Mesothelial cell of epicardium (in vitro differentiated cells): ENCODE data around the gene UNC5B. TPM values are rescaled to one million over a fixed set of nuclear protein-coding genes. Genes with fewer than 3 reads are reported as not detected.

Experiments used
- DNase-seq, 2 experiments: peaks; one replicate each; pipeline ENCODE4 v3.0.0; 2021; ENCODE audit warnings: low spot score in 2 of 2; ENCODE audit not compliant: unreplicated experiment in 2 of 2
- H3K27ac Mint-ChIP-seq: 2 replicates; pipeline ENCODE4 v1.8.0; 2021; ENCODE audit warnings: mixed read lengths
- H3K27me3 Mint-ChIP-seq: 2 replicates; pipeline ENCODE4 v1.8.0; 2021; ENCODE audit warnings: low read depth, mixed read lengths
- H3K36me3 Mint-ChIP-seq: 2 replicates; pipeline ENCODE4 v1.8.0; 2021; ENCODE audit warnings: mixed read lengths
- H3K4me1 Mint-ChIP-seq: 2 replicates; pipeline ENCODE4 v1.8.0; 2021; ENCODE audit warnings: mixed read lengths
- H3K4me3 Mint-ChIP-seq: 2 replicates; pipeline ENCODE4 v1.8.0; 2021; ENCODE audit warnings: mild to moderate bottlenecking, moderate library complexity, mixed read lengths
- H3K9me3 Mint-ChIP-seq: 2 replicates; pipeline ENCODE4 v1.8.0; 2021; ENCODE audit warnings: mixed read lengths
- CTCF ChIP-seq: fragments of 200-600 bp; sonication (generic); IDR thresholded peaks from one replicate; pipeline ENCODE4 v1.5.0; 2021; ENCODE audit warnings: antibody characterized with exemption; ENCODE audit not compliant: unreplicated experiment
- total RNA-seq: library from RNA; stranded (reverse); gene quantifications from 3 replicates; pipeline ENCODE4 v1.2.1, GENCODE V29; 2021

UNC5B gene
- total RNA-seq, 1 donor from 2014 or later = 91.5 TPM

GRCh38 chr10:71191019-71191418, 21.4 kb upstream of the UNC5B start:
- peaks cover 3% of the 10 kb centered on the region for H3K4me1 Mint-ChIP-seq
- no peak for TF ChIP-seq CTCF
- no peak for DNase-seq
- no peak overlapping the region for H3K27ac Mint-ChIP-seq
- peaks cover 14% of the 10 kb centered on the region for H3K27me3 Mint-ChIP-seq
- no peaks in the 10 kb centered on the region for H3K36me3 Mint-ChIP-seq
- no peaks in the 10 kb centered on the region for H3K9me3 Mint-ChIP-seq
- no peak overlapping the region for H3K4me3 Mint-ChIP-seq

GRCh38 chr10:71191551-71192076, 20.8 kb upstream of the UNC5B start:
- TF ChIP-seq CTCF = no peak
- no peak overlapping the region for H3K27ac Mint-ChIP-seq
- no peak overlapping the region for H3K4me3 Mint-ChIP-seq
- H3K4me1 Mint-ChIP-seq = peaks cover 3% of the 10 kb centered on the region
- H3K27me3 Mint-ChIP-seq = peaks cover 14% of the 10 kb centered on the region
- no peak for DNase-seq
- H3K9me3 Mint-ChIP-seq = no peaks in the 10 kb centered on the region
- no peaks in the 10 kb centered on the region for H3K36me3 Mint-ChIP-seq

DNA sequence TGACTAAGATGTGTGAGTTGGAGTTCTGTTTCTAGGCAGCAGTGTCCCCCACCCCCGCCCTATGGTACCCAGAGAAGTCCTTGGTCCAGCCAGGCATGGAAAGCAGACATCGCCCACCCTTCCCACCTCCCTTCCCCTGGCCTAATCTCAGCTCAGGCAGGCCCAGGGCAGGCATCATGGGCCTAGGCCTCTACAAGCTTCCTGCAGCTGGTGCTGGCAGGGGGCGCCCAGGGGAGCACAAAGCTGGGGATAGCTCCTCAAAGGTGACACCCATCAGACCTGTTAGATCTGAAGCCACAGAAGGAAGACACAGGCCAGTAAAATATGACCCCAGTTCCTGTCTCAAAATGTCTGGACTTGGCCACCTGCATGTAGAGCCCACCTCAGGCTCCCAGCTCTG, 18.9 kb upstream of the UNC5B start:
- DNase-seq = no peak
- Mint-ChIP-seq H3K27me3 (peaks cover 14% of the 10 kb centered on the region), H3K27ac (no peak overlapping the region), H3K36me3 (no peaks in the 10 kb centered on the region), H3K4me3 (no peak overlapping the region), H3K9me3 (peaks cover 16% of the 10 kb centered on the region), H3K4me1 (peaks cover 3% of the 10 kb centered on the region)
- no peak for TF ChIP-seq CTCF

DNA sequence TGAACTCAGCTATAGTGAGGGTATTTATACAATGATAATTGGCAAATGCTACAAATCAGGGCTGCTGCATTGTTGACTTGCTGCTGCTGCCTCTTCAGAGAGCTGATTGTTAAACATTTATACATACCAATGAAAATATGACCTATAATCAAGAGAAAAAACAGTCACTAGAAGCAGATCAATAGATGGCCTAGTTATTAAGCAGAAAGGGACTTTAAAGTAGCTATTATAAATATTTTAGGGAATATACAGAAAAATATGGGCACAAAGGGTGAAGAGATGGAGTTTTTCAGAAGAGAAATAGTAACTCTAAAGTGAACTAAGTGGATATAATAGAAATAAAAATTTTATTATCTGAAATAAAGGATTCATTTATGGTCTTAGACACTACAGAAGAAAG, 14.4 kb upstream of the UNC5B start:
- peaks cover 5% of the 10 kb centered on the region for H3K27me3 Mint-ChIP-seq
- H3K9me3 Mint-ChIP-seq = peaks cover 23% of the 10 kb centered on the region
- H3K4me1 Mint-ChIP-seq = no peaks in the 10 kb centered on the region
- no peak overlapping the region for H3K27ac Mint-ChIP-seq
- no peaks in the 10 kb centered on the region for H3K36me3 Mint-ChIP-seq
- no peak for DNase-seq
- no peak for TF ChIP-seq CTCF
- no peak overlapping the region for H3K4me3 Mint-ChIP-seq

DNA sequence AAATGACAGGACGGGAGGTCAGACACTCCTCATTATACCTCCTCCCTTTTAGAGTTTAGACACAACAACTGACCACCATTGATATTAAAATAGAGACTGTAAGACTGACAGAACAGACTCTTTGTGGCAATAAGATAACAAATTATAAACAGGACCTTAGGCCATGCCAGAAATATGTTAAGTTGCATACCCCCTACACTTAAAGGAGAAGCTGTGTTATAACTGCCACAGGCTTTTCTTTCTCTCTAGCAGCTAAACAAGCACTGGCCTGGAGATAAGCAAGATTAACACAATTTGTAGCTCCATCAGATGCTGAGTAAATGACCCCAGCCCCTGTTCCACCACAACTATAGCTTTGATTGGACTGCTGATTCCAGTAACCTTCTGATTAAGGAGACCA, 10.5 kb upstream of the UNC5B start:
- Mint-ChIP-seq H3K9me3 (peaks cover 23% of the 10 kb centered on the region), H3K27ac (no peak overlapping the region), H3K36me3 (no peaks in the 10 kb centered on the region), H3K4me3 (no peak overlapping the region), H3K4me1 (peaks cover 4% of the 10 kb centered on the region), H3K27me3 (peaks cover 14% of the 10 kb centered on the region)
- no peak for TF ChIP-seq CTCF
- DNase-seq = no peak

DNA sequence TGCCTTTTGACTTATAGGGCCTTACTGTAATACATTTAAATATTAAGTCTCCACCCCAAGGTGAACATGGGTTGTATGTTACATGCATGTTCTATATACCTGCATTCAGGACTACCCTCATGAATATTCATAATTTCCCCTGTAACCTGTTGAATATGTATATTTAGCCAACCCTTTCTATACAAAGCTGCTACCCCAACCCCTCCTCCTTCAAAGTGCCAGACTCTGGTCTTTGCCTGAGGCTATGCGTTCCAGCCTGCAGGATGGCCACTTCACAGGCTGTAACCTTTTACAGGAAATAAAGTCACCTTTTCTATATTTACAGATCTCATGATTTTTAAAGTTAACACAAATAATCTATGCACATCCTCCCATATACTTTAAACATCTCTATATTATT, 10.1 kb upstream of the UNC5B start:
- H3K27me3 Mint-ChIP-seq = peaks cover 19% of the 10 kb centered on the region
- no peak overlapping the region for H3K27ac Mint-ChIP-seq
- DNase-seq = no peak
- H3K36me3 Mint-ChIP-seq = no peaks in the 10 kb centered on the region
- H3K4me1 Mint-ChIP-seq = peaks cover 4% of the 10 kb centered on the region
- no peak overlapping the region for H3K4me3 Mint-ChIP-seq
- H3K9me3 Mint-ChIP-seq = peaks cover 18% of the 10 kb centered on the region
- no peak for TF ChIP-seq CTCF
